Lung (tissue), 12 donors: ENCODE measurements around the gene ZNF79. TPM values are rescaled to one million over a fixed set of nuclear protein-coding genes. Genes with fewer than 3 reads are reported as not detected.

Experiments
- ATAC-seq: fragments of 200-7000 bp; cut with Tn5 transposase; one replicate; pipeline ENCODE4 v1.9.1; 2020; ENCODE audit warnings: moderate number of reproducible peaks; ENCODE audit not compliant: insufficient read depth, low FRiP score
- DNase-seq, 3 donors: peaks; one replicate each; pipeline ENCODE4 v3.0.0-alpha.2; 2013 to 2017
- H3K27ac ChIP-seq, 2 donors: one replicate each; pipeline ENCODE4 v1.5.1; 2013; ENCODE audit warnings: mild to moderate bottlenecking in 2 of 2, moderate library complexity in 2 of 2, control low read depth in 1 of 2, inconsistent platforms in 1 of 2, low read depth in 1 of 2, low read length in 1 of 2
- H3K27me3 ChIP-seq, 3 donors: one replicate each; pipeline ENCODE4 v1.5.1; 2013; ENCODE audit warnings: low read length in 2 of 3; ENCODE audit not compliant: control insufficient read depth in 3 of 3, insufficient read depth in 3 of 3
- H3K36me3 ChIP-seq, 4 donors: one replicate each; pipeline ENCODE4 v1.5.1; 2013; ENCODE audit warnings: low read length in 4 of 4, mild to moderate bottlenecking in 1 of 4, moderate library complexity in 1 of 4; ENCODE audit not compliant: control insufficient read depth in 4 of 4, insufficient read depth in 4 of 4
- H3K4me1 ChIP-seq, 5 donors: one replicate each; pipeline ENCODE4 v1.5.1; 2013; ENCODE audit warnings: low read length in 5 of 5, mild to moderate bottlenecking in 2 of 5, moderate library complexity in 1 of 5; ENCODE audit not compliant: control insufficient read depth in 5 of 5, insufficient read depth in 5 of 5
- H3K4me3 ChIP-seq: one replicate; pipeline ENCODE4 v1.5.1; 2013; ENCODE audit warnings: mild to moderate bottlenecking, control low read depth, moderate library complexity
- H3K9ac ChIP-seq, 2 donors: one replicate each; pipeline ENCODE4 v1.5.1; 2013; ENCODE audit warnings: low read length in 2 of 2, control low read depth in 1 of 2; ENCODE audit not compliant: insufficient read depth in 1 of 2
- H3K9me3 ChIP-seq, 4 donors: one replicate each; pipeline ENCODE4 v1.5.1; 2013; ENCODE audit warnings: low read length in 3 of 4, mild to moderate bottlenecking in 1 of 4, moderate library complexity in 1 of 4; ENCODE audit not compliant: control insufficient read depth in 4 of 4, insufficient read depth in 3 of 4
- WGBS, 2 donors: extraction: QIAGEN DNeasy Blood & Tissue Kit; methylation state at CpG; one replicate each; pipeline ENCODE4 v1.1.7; 2013; 5-methylcytosine and 5-hydroxymethylcytosine counted together
- polyA plus RNA-seq, 2 donors: library from polyadenylated mRNA; stranded (reverse); fragments of 200-250 nt; gene quantifications; one replicate each; pipeline ENCODE4 v1.2.1, GENCODE V29; 2013
- total RNA-seq, 2 donors: library from RNA; depleted of rRNA in 1 of 2; stranded (reverse); fragments of >200 nt in 1 of 2; gene quantifications; one replicate each; pipeline ENCODE4 v1.2.1, GENCODE V29; 2014 to 2021
- TF ChIP-seq, protein P1 (sequence below): IDR thresholded peaks from 2 replicates; pipeline ENCODE4 v1.5.1; 2012; ENCODE audit warnings: mild to moderate bottlenecking; ENCODE audit errors: control extremely low read depth, extremely low read depth
- donor health status: control.
- donor health status: control.
- donor health status: Bipolar disorder and iron deficiency.
- donor health status: healthy.
- donor health status: DM: yes; HTN: yes; CAD: no.

The ZNF79 gene
- total and polyA plus RNA-seq, 4 donors, result 3.1 to 9.3 (median 5.9) TPM

GRCh38 chr9:127389381-127390247, 34.6 kb upstream of the ZNF79 start:
- H3K27ac ChIP-seq, result no peak overlapping the region
- no peaks in the 10 kb centered on the region for H3K9me3 ChIP-seq
- peaks cover 0 to 9% (median 3%) of the 10 kb centered on the region in 5 donors for H3K4me1 ChIP-seq
- WGBS, 2 donors, result 67 to 75% methylated on average over 4 of the region's 4 CpGs
- ATAC-seq (no peak), DNase-seq (no peak)
- H3K36me3 ChIP-seq, result peaks cover 0 to 7% (median 0%) of the 10 kb centered on the region in 4 donors
- H3K9ac ChIP-seq, result no peak overlapping the region
- TF ChIP-seq, protein P1, sequence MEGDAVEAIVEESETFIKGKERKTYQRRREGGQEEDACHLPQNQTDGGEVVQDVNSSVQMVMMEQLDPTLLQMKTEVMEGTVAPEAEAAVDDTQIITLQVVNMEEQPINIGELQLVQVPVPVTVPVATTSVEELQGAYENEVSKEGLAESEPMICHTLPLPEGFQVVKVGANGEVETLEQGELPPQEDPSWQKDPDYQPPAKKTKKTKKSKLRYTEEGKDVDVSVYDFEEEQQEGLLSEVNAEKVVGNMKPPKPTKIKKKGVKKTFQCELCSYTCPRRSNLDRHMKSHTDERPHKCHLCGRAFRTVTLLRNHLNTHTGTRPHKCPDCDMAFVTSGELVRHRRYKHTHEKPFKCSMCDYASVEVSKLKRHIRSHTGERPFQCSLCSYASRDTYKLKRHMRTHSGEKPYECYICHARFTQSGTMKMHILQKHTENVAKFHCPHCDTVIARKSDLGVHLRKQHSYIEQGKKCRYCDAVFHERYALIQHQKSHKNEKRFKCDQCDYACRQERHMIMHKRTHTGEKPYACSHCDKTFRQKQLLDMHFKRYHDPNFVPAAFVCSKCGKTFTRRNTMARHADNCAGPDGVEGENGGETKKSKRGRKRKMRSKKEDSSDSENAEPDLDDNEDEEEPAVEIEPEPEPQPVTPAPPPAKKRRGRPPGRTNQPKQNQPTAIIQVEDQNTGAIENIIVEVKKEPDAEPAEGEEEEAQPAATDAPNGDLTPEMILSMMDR, result no peak
- H3K27me3 ChIP-seq, result no peaks in the 10 kb centered on the region
- H3K4me3 ChIP-seq, result no peak overlapping the region

- H3K27ac ChIP-seq, result no peak overlapping the region
- H3K9me3 ChIP-seq, result no peaks in the 10 kb centered on the region
- H3K27me3 ChIP-seq, result no peaks in the 10 kb centered on the region
- H3K9ac ChIP-seq, result no peak overlapping the region
- peaks cover 0 to 9% (median 3%) of the 10 kb centered on the region in 5 donors for H3K4me1 ChIP-seq
- peaks cover 0 to 7% (median 0%) of the 10 kb centered on the region in 4 donors for H3K36me3 ChIP-seq
- ATAC-seq, result no peak
- 25 to 69% methylated on average over 2 of the region's 2 CpGs for WGBS, 2 donors
- H3K4me3 ChIP-seq, result no peak overlapping the region
- TF ChIP-seq, protein P1, result no peak
- no peak for DNase-seq
Observed at GRCh38 chr9:127390248-127390545, 34.0 kb upstream of the ZNF79 start.

GRCh38 chr9:127390563-127390962, 33.6 kb upstream of the ZNF79 start:
- H3K27me3 ChIP-seq, result no peaks in the 10 kb centered on the region
- no peak overlapping the region for H3K9ac ChIP-seq
- no peak overlapping the region for H3K27ac ChIP-seq
- peaks cover 0 to 7% (median 0%) of the 10 kb centered on the region in 4 donors for H3K36me3 ChIP-seq
- H3K9me3 ChIP-seq, result no peaks in the 10 kb centered on the region
- DNase-seq, result no peak
- no peak overlapping the region for H3K4me3 ChIP-seq
- H3K4me1 ChIP-seq, result peaks cover 0 to 9% (median 3%) of the 10 kb centered on the region in 5 donors
- WGBS, 2 donors, result 70 to 71% methylated on average over 5 of the region's 5 CpGs
- ATAC-seq, result no peak
- TF ChIP-seq, protein P1, result no peak
